Smooth muscle cell of the brain vasculature (primary cell): ENCODE results near the gene ZEB2.

Experiments
- DNase-seq: peaks from one replicate; pipeline ENCODE4 v3.0.0-alpha.2; 2012; ENCODE audit warnings: low read depth, low spot score

The ZEB2 gene

GRCh38 chr2:144471305-144472045 lies 48.4 kb downstream of the ZEB2 start:
- DNase-seq = no peak

- no peak for DNase-seq
Observed at GRCh38 chr2:144470816-144471215, 49.1 kb downstream of the ZEB2 start.

DNA sequence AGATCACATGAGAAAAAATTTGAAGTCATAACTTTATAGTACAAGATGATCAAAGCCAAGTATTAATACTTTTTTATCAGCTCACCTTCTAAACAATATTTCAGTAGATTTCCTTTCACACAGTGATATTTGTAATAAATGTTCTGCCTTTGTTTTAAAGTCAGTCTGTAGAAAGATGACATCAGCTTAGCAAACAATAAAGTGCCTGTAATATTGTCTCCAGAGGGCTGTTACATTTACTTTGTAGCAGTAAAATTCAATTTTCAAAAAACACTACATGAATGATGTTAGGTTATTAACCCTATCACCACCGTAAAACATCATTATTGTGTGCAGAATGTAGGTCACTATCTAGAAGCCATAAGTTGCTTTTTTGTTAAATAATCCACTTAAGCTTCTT lies 49.6 kb downstream of the ZEB2 start:
- DNase-seq = no peak

- no peak for DNase-seq
Observed at GRCh38 chr2:144469798-144470197, 50.1 kb downstream of the ZEB2 start.

GRCh38 chr2:144468823-144469595 lies 50.9 kb downstream of the ZEB2 start:
- no peak for DNase-seq

DNA sequence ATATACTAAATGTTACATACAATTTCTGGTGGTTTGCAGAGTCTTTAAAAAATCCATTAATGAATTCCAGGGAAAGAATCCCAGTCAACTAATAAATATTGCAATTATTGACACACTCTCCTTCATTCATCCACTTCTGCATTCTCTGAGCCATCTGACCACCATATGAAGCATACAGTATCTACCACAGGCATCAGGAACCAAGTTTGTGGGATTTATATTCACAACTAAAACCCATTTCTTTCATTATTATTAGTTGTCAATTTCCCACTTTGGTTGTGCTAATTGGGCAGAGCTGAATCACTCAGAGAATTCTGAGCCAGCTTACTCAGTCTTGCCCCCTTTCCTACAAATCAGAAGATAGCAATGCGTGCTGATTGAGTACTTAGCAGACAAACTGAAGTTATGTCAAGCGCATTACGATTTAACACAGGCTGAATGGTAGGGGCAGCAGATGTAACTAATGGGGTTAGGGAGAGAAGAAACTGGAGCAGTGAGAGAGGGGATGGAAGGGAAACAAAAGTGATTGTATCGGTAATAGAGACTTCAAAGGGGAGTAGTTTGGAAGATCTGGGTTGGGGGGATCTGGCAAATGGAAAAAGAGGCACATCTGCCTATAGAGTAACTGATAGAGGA lies 52.3 kb downstream of the ZEB2 start:
- DNase-seq = no peak

GRCh38 chr2:144466637-144467036 lies 53.3 kb downstream of the ZEB2 start:
- no peak for DNase-seq

DNA sequence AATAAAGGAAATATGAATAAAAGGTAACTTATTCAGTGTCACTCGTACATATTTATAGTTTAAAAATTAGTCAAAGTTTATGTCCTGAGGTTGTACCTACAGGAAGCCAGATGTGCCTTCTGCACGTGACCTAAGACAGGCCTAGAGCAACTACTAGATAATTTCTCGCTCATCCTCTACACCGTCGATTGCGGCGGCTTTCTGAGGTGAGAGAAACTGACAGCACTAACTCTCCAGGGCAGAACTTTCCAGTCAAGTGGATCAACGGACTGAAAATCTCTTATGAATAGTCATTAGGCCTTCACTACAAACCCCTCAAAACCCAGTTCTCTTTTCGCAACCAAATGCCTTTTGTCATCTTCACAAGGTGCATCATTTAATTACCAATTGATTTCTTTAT lies 54.2 kb downstream of the ZEB2 start:
- DNase-seq = no peak

DNA sequence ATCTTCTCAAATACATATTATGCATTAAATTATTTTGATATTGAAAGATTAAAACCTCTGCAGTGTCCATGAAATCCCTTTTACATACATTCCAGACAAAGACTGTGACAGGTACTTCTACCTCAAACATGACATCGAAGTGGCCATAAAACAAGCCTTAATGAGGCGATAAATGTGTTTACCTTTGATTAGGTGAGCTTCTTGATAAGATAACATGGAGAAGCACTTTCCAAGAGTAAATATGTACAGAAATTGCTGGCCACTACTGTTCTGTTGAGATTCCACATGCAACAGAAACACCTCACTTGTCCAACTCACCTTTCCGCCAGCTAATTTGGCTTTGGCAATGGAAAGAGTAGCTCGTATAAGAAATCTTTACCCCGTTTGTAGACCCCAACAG lies 55.2 kb downstream of the ZEB2 start:
- no peak for DNase-seq

DNA sequence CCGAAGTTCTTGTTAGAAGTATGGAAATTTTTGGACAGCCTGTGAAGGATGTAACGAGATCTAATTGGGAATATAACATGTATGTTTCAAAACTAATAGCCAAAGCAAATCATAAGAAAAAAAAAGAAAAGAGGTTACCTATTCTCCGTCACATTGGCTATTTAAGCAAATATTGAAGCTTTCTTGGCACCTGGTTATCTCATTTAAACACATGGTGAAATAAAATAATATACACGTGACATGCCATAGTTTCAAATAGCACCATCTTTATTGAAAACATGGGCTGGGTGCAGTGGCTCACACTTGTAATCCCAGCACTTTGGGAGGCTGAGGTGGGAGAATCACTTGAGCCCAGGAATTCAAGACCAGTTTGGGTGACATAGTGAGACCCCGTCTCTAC lies 56.7 kb downstream of the ZEB2 start:
- DNase-seq = no peak

- DNase-seq = no peak
Observed at GRCh38 chr2:144462266-144462665, 57.7 kb downstream of the ZEB2 start.

DNA sequence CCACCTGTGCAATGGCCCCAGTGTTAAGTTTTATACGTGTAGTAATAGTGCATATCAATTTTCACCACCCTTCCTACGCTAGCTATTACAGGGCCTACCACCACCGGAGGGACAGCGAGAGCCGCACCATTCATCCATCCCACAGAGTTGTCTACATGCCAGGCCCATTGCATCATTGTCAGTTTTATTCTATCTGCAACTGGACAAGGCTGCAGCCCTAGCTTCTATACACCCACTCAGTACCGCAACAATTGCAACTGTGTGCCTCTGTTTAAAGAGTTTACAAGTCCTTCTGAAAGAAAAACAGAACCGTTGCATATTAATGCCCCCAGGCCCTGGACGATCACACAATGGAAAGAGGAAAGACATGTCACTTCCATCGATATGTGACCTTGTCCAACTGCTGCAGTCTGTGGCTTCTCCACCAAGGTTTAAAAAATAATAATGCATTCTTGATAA lies 58.6 kb downstream of the ZEB2 start:
- no peak for DNase-seq

DNA sequence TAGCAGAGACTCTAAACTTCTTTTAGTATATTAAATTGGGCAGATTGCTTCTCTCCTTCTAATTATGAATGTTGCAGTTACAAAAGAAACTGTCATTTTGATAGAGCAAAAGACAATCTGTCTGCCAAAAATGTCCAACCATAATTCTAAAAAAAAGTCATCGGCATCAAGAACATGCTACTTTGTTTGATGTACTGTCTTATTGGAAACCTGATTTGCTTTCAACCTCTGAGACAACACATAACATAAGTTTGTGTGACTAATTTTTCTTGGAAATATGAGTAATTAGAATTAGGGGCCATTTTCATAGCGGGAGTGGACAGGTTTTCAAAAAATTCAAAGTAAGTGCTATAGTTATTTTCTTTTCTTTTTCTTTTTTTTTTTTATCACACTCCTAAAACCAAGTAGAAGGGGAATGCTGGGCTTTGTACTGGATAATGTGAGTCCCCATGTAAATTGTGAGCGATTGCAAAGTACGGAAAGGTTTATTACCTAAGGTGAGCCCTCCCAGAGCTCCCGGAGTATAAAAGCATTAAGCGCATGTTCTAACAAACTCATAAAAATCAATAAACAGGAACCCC lies 59.1 kb downstream of the ZEB2 start:
- DNase-seq = no peak

GRCh38 chr2:144459937-144460336 lies 60.0 kb downstream of the ZEB2 start:
- no peak for DNase-seq

DNA sequence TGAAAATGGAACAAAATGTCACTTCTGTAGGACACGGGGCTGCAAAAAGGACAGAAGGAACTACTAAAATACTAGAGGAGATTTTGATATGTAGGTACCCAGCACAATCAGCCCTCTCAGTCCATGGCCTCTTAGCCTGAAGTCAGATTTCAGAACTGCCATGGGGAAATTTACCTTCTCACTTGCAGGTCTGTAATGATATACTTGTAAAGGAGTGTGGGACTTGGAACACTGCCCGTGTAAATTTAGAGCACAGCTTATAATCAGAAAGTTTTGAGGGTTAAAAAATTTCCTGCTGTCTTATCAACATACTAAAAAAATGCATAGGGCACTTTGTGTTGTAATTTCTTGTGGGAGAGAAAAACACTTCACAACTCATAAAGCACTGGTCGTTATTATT lies 60.6 kb downstream of the ZEB2 start:
- DNase-seq = no peak

GRCh38 chr2:144458541-144458940 lies 61.4 kb downstream of the ZEB2 start:
- no peak for DNase-seq

- DNase-seq = no peak
Observed at GRCh38 chr2:144456680-144457079, 63.2 kb downstream of the ZEB2 start.

DNA sequence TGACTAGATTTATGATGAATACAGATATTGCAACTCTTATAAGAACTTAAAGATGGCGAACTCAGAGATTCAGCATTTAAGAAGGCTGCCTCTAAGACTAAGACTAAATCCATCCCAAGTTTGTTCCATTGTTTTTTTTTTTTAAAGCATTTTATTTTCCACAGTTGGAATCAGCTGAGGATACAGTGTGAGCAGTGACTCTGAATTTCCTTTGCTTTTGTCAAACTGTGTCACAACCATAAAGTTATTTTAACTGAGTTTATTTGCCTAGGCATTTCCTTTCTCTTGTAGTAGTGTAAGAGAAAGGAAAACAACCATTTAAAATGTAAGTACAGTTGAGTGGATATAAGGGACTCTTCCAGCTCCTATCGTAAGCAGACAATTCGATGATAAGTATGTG lies 63.9 kb downstream of the ZEB2 start:
- no peak for DNase-seq

DNA sequence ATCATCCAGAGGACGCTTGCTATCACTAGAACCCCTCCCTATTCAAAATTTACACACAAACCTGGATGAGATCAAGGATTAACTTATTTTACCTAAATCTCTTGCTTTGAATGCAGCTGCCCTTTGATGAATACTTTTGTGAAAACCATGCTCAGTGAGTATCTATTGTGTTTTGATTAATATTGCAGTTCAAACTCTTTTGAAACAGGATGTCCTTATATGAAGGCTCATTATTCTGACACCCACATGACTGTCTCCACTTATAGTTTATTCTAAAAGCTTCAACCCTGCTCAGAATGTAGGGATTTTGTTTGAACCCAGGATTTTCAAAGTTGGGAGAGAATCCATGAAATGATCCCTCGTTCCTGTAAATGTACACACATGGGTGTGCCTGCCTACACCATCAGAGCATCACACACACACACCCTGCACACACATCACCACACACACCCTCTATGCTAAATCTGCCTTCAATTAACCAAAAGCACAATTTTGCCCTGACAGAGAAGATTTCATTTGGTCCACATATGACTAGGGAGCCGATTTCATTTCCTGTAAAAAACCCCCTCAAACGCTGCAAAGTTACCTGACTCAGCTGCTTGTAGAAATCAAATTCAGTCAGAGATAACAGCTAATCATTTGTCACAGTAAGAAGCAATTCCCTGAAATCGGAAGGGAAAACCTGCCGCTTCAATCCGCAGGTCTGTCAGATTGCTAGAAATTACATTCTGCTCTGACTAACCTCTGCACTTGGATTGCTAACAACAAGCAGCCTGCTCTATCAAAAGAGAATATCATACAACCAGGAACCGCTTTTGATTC lies 65.2 kb downstream of the ZEB2 start:
- DNase-seq = no peak

DNA sequence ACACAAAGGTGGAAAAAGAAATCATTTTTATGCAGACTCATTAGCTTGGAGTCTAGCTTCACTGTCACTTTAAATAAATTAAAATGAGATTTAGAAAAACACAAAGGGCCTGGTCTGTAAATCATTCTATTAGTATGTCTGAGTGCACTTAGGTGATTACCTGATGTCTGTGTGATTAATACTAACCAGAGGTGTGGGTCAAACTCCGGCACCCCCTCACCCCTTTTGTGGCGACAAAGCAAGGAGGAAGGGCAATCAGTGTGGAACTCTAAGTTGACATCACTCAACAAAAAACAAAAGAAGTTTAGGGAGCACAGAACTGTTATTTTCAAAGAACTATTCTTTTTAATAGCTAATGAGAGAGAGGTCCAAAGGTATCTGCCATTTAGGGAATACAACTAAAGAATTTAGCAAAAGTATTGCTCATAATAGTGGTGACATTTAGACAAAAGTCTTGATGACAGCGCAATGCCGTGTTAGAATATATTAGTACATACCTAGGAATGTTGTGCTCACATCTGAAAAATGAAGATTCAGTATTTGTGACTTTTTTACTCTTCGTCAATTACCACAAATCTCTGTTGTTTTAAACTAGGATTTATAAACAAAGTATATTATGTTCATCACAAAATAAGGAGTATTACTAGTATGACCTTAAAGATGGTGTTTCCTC lies 66.3 kb downstream of the ZEB2 start:
- no peak for DNase-seq

- DNase-seq = no peak
Observed at GRCh38 chr2:144452989-144453336, 67.0 kb downstream of the ZEB2 start.
